OCI-LY3 (cell line): ENCODE measurements around the gene IQSEC1.
A peak's percentile ranks its signal among the peaks of the same experiment; 100 is the strongest.

Experiments used
- H2AFZ ChIP-seq: fragments of 200-600, 300-600 bp; shearing (Covaris generic); 2 replicates; pipeline ENCODE4 v1.6.0; 2014; ENCODE audit warnings: antibody characterized with exemption, low read depth, low read length
- H3K27ac ChIP-seq: fragments of 200-600, 300-600 bp; sonication (generic); 2 replicates; pipeline ENCODE4 v1.5.1; 2014; ENCODE audit warnings: mild to moderate bottlenecking, low read length, moderate library complexity, mixed read lengths
- H3K27me3 ChIP-seq: fragments of 200-600, 300-600 bp; sonication (generic); 2 replicates; pipeline ENCODE4 v1.6.1; 2014; ENCODE audit warnings: low read depth, low read length, mixed read lengths
- H3K36me3 ChIP-seq: fragments of 200-600, 300-600 bp; sonication (generic); replicated peaks from 2 replicates; pipeline ENCODE3; 2014; ENCODE audit warnings: low read depth, low read length, mixed read lengths
- H3K4me1 ChIP-seq: fragments of 300-600, 200-600 bp; sonication (generic); 2 replicates; pipeline ENCODE4 v1.6.1; 2014; ENCODE audit warnings: low read length, mixed read lengths
- H3K4me2 ChIP-seq: fragments of 200-600, 300-600 bp; sonication (generic); 2 replicates; pipeline ENCODE4 v1.6.1; 2014; ENCODE audit warnings: low read length, mixed read lengths
- H3K4me3 ChIP-seq: fragments of 300-600, 200-600 bp; sonication (generic); 2 replicates; pipeline ENCODE4 v1.5.1; 2014; ENCODE audit warnings: antibody characterized with exemption, mild to moderate bottlenecking, low read length, moderate library complexity
- H3K79me2 ChIP-seq: fragments of 300-600, 200-600 bp; shearing (Covaris generic); 2 replicates; pipeline ENCODE4 v1.6.1; 2014; ENCODE audit warnings: mild to moderate bottlenecking, low read length, mixed read lengths
- H3K9ac ChIP-seq: fragments of 300-600, 200-600 bp; shearing (Covaris generic); 2 replicates; pipeline ENCODE4 v1.6.0; 2014; ENCODE audit warnings: mild to moderate bottlenecking, low read length, moderate library complexity
- H3K9me3 ChIP-seq: fragments of 200-600, 300-600 bp; shearing (Covaris generic); 2 replicates; pipeline ENCODE4 v1.6.1; 2014; ENCODE audit warnings: low read length, mixed read lengths; ENCODE audit not compliant: insufficient read depth
- H4K20me1 ChIP-seq: fragments of 200-600, 300-600 bp; sonication (generic); 2 replicates; pipeline ENCODE4 v1.6.1; 2016; ENCODE audit warnings: low read length, mixed read lengths; ENCODE audit not compliant: insufficient read depth
- EZH2phosphoT487 ChIP-seq: fragments of 200-600 bp; shearing (Covaris generic); IDR thresholded peaks from 2 replicates; pipeline ENCODE4 v1.6.1; 2018; ENCODE audit warnings: antibody characterized with exemption, mixed run types, low read depth
- TF ChIP-seq, protein P1 (sequence below): fragments of 200-600, 300-600 bp; sonication (generic); IDR thresholded peaks from 2 replicates; pipeline ENCODE4 v1.5.1; 2014; ENCODE audit warnings: antibody characterized with exemption, low read length, low read depth

IQSEC1 gene

DNA sequence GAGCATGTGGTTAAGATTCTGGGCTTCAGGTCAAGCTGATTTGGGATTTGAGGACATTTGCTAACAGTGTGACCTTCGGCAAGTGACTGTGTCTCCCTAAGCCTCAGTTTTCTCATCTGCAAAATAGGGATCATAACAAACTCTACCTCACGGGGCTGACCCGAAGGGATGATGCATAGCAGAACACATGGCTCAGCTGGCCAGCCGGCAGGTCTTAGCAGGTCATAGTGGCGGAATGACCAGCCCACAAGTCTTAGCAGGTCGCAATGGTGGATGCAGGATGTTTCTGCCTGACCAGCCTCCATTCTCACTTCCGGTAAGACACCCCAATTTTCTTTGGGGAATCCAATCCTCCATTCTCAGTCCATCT is 63.3 kb downstream of the IQSEC1 start:
- Histone ChIP-seq H2AFZ (no peak overlapping the region), H3K36me3 (peaks cover 59% of the 10 kb centered on the region), H3K27me3 (no peaks in the 10 kb centered on the region), H3K79me2 (peaks cover 98% of the 10 kb centered on the region), H3K27ac (peak overlapping the region; percentile 91), H4K20me1 (peaks cover 85% of the 10 kb centered on the region), H3K4me1 (peaks cover 99% of the 10 kb centered on the region), H3K9me3 (no peaks in the 10 kb centered on the region), H3K4me2 (peak overlapping the region; percentile 97), H3K4me3 (peak overlapping the region; percentile 54), H3K9ac (peak overlapping the region; percentile 58)
- TF ChIP-seq, protein P1, sequence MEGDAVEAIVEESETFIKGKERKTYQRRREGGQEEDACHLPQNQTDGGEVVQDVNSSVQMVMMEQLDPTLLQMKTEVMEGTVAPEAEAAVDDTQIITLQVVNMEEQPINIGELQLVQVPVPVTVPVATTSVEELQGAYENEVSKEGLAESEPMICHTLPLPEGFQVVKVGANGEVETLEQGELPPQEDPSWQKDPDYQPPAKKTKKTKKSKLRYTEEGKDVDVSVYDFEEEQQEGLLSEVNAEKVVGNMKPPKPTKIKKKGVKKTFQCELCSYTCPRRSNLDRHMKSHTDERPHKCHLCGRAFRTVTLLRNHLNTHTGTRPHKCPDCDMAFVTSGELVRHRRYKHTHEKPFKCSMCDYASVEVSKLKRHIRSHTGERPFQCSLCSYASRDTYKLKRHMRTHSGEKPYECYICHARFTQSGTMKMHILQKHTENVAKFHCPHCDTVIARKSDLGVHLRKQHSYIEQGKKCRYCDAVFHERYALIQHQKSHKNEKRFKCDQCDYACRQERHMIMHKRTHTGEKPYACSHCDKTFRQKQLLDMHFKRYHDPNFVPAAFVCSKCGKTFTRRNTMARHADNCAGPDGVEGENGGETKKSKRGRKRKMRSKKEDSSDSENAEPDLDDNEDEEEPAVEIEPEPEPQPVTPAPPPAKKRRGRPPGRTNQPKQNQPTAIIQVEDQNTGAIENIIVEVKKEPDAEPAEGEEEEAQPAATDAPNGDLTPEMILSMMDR, result no peak
- TF ChIP-seq EZH2phosphoT487, result no peak

DNA sequence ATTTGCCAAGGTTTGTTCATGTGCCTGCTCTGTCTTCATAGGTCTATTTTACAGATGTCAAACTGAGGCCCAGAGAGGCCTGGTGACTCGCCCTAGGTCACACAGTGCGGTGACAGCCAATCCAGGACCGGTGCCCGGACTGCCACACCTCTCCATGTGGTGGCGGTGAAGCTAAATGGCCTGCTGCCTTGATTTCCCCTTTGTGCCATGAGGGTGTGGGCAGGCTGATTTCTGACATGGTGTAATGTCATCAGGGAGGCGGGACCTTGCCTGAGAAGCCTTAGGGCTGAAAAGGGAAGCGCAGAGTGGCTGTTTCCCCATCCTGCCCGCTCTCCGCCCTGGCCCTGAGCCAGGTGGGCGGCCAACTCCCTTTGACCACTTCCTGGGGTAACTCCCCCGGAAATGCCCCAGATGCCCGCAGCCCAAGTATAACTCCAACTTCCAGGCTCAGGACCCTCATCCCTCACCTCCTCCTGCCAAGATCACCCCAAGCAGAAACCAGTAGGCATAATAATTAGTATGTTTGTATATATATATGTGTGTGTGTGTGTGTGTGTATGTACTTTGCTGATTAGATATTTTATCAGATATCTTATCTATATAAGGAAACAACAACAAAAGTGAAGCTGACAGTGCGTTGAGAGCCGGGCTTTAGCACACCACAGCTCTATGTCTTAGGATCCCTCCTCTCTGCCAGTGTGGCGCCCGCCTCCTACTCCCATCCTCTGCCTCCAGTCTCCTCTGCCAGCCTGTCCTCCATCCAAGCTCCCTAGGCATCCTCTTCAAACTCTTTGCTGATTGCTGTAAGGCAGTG is 63.9 kb downstream of the IQSEC1 start:
- Histone ChIP-seq H3K9ac (peak overlapping the region; percentile 58), H3K36me3 (peaks cover 55% of the 10 kb centered on the region), H3K27ac (peak overlapping the region; percentile 91), H2AFZ (no peak overlapping the region), H3K4me1 (peaks cover 99% of the 10 kb centered on the region), H3K79me2 (peaks cover 98% of the 10 kb centered on the region), H4K20me1 (peaks cover 86% of the 10 kb centered on the region), H3K9me3 (no peaks in the 10 kb centered on the region), H3K4me3 (peak overlapping the region; percentile 54), H3K27me3 (no peaks in the 10 kb centered on the region), H3K4me2 (peak overlapping the region; percentile 97)
- TF ChIP-seq, protein P1, result no peak
- TF ChIP-seq EZH2phosphoT487, result no peak

DNA sequence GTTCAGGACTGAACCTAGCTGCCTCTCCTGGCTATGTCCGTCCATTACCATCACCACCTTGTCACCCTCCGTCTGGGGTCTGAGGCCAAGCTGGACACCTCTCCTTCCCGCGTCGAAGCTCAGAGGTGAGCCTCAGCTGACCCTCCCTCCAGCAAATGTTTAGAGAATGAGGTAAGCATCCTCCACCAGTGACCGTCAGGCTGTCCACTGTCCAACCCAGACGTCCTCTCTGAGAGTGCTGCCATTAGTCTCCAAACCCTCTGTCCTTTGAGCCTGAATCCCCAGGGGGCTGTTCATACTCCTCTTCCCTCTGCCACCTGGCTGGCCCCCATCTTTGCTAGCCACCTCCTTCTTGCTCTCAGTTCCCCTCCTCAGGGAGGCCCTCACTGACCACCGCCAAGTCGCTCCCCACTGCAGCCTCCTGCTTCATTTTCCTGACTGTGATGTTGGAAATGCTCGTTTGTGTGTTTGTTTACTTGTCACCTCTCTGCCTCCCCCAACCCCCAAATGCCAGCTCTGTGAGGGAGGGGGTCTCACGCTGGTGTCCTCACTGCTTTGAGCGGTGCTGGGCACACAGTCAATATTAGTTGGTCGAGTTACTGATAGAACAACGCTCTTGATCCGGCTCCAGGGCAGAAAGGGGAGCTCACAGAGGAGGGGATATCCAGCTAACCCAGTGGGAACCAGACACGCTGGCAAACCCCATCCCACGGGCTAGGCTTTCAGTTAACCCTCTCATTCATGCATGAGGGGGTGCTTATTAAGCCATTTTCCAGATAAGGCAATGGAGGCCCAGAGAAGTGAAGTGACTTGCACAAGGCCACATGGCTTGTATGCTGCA is 64.9 kb downstream of the IQSEC1 start:
- no peak overlapping the region for H3K4me3 ChIP-seq
- peak overlapping the region; percentile 91 for H3K27ac ChIP-seq
- H3K27me3 ChIP-seq, result no peaks in the 10 kb centered on the region
- no peak overlapping the region for H2AFZ ChIP-seq
- TF ChIP-seq, protein P1, result no peak
- no peak for TF ChIP-seq EZH2phosphoT487
- no peak overlapping the region for H3K9ac ChIP-seq
- peaks cover 51% of the 10 kb centered on the region for H3K36me3 ChIP-seq
- peaks cover 98% of the 10 kb centered on the region for H3K79me2 ChIP-seq
- peaks cover 86% of the 10 kb centered on the region for H4K20me1 ChIP-seq
- H3K4me2 ChIP-seq, result peak overlapping the region; percentile 97
- peaks cover 99% of the 10 kb centered on the region for H3K4me1 ChIP-seq
- H3K9me3 ChIP-seq, result no peaks in the 10 kb centered on the region
